ENCODE data around the gene CD82. TPM values are rescaled to one million over a fixed set of nuclear protein-coding genes. Genes with fewer than 3 reads are reported as not detected.

The CD82 gene
- total RNA-seq, 2 experiments from 2014 or later: 289 to 319 TPM

GRCh38 chr11:44626645-44627044, 61.2 kb downstream of the CD82 start:
- Mint-ChIP-seq H3K9me3 (peaks cover 7% of the 10 kb centered on the region), H3K4me3 (no peak overlapping the region), H3K36me3 (ENCODE audit: low read depth) (peaks cover 6% of the 10 kb centered on the region), H3K4me1 (ENCODE audit: low read depth) (peaks cover 18% of the 10 kb centered on the region), H3K27ac (no peak overlapping the region), H3K27me3 (no peaks in the 10 kb centered on the region)
- POLR2A ChIA-PET: interaction anchor here (1.6 kb wide), 1 partner anchor 9 kb away, joined by 3 read pairs; no protein-coding TSS in a partner anchor
- ATAC-seq (no peak), DNase-seq (no peak)
- intact Hi-C loops (cut with micrococcal nuclease): loop anchor here (10.0 kb wide), 2 partner anchors 148 to 268 kb away; no protein-coding TSS in a partner anchor
- CTCF ChIA-PET: no interaction called here
- TF ChIP-seq CTCF (IDR thresholded peaks at IDR 0.05): no peak

GRCh38 chr11:44627165-44627789, 61.8 kb downstream of the CD82 start:
- H3K36me3 Mint-ChIP-seq (ENCODE audit: low read depth): no peaks in the 10 kb centered on the region
- ATAC-seq: no peak
- CTCF ChIA-PET: interaction anchor here (0.6 to 2.4 kb wide), 4 partner anchors 10 to 284 kb away, joined by 3 to 9 read pairs (median 5); no protein-coding TSS in a partner anchor
- TF ChIP-seq CTCF (IDR thresholded peaks at IDR 0.05): no peak
- DNase-seq: no peak
- H3K27ac Mint-ChIP-seq: no peak overlapping the region
- POLR2A ChIA-PET: interaction anchor here (1.6 kb wide), 1 partner anchor 10 kb away, joined by 3 read pairs; no protein-coding TSS in a partner anchor
- peaks cover 14% of the 10 kb centered on the region for H3K4me1 Mint-ChIP-seq (ENCODE audit: low read depth)
- H3K4me3 Mint-ChIP-seq: no peak overlapping the region
- H3K27me3 Mint-ChIP-seq: no peaks in the 10 kb centered on the region
- intact Hi-C loops (cut with micrococcal nuclease): loop anchor here (10.0 kb wide), 2 partner anchors 148 to 268 kb away; no protein-coding TSS in a partner anchor
- H3K9me3 Mint-ChIP-seq: peaks cover 7% of the 10 kb centered on the region

GRCh38 chr11:44627911-44628729, 62.7 kb downstream of the CD82 start:
- Mint-ChIP-seq H3K9me3 (peaks cover 7% of the 10 kb centered on the region), H3K36me3 (ENCODE audit: low read depth) (no peaks in the 10 kb centered on the region), H3K4me1 (ENCODE audit: low read depth) (peaks cover 10% of the 10 kb centered on the region), H3K27me3 (no peaks in the 10 kb centered on the region), H3K27ac (no peak overlapping the region), H3K4me3 (no peak overlapping the region)
- no peak for ATAC-seq
- intact Hi-C loops (cut with micrococcal nuclease): loop anchor here (10.0 kb wide), 2 partner anchors 147 to 267 kb away; no protein-coding TSS in a partner anchor
- DNase-seq: no peak
- TF ChIP-seq CTCF (IDR thresholded peaks at IDR 0.05): no peak
- POLR2A ChIA-PET: no interaction called here
- CTCF ChIA-PET: interaction anchor here (0.9 to 2.4 kb wide), 5 partner anchors 11 to 283 kb away, joined by 3 to 11 read pairs (median 7); no protein-coding TSS in a partner anchor

GRCh38 chr11:44628730-44629700, 63.6 kb downstream of the CD82 start:
- H3K27me3 Mint-ChIP-seq: peaks cover 5% of the 10 kb centered on the region
- ATAC-seq: no peak

More at GRCh38 chr11:44628730-44629700, 63.6 kb downstream of the CD82 start:
- CTCF ChIA-PET: interaction anchor here (1.3 to 2.4 kb wide), 3 partner anchors 12 to 282 kb away, joined by 3 to 11 read pairs (median 9); no protein-coding TSS in a partner anchor
- Mint-ChIP-seq H3K4me1 (ENCODE audit: low read depth) (peaks cover 5% of the 10 kb centered on the region), H3K9me3 (peaks cover 7% of the 10 kb centered on the region), H3K4me3 (no peak overlapping the region), H3K27ac (no peak overlapping the region), H3K36me3 (ENCODE audit: low read depth) (no peaks in the 10 kb centered on the region)
- intact Hi-C loops (cut with micrococcal nuclease): loop anchor here (10.0 kb wide), 2 partner anchors 146 to 266 kb away; no protein-coding TSS in a partner anchor
- TF ChIP-seq CTCF (IDR thresholded peaks at IDR 0.05): no peak
- DNase-seq: no peak
- POLR2A ChIA-PET: no interaction called here

All from activated CD8-positive, alpha-beta T cell treated with anti-CD3 and anti-CD28 coated beads for 36 hours (primary cell).